Activated CD4-positive, CD25-positive, alpha-beta regulatory T cell treated with anti-CD3 and anti-CD28 coated beads, Interleukin-2, amount 50 U/mL, for 72 hours (primary cell): ENCODE data around the gene RASD1.
"Not testable (repeated sequence)": the region's sequence is repeated elsewhere in the genome, so short reads cannot be mapped to it uniquely, and the experiment has no call there.

ENCODE experiments used
- DNase-seq: peaks from one replicate; pipeline ENCODE4 v3.0.0; 2021

RASD1 gene

DNA sequence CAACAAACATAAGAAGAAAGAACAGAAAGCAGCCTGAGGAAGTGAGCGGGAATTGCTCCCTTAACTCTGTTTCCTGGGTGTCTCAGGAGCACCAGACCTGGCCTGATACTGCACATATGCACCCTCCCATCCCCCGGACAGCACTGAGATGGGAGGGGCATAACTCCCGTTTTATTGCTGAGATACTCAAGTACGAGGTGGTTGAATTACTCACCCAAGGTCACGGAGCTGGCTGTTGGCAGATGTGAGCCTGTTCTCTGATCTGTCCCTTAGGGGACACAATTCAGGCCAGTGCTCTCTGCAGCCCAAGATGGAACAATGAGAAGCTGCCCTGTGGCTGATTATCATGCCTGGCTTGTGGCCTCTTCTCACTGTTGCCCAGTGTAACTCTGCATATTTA is 28.5 kb downstream of the RASD1 start:
- no peak for DNase-seq

DNA sequence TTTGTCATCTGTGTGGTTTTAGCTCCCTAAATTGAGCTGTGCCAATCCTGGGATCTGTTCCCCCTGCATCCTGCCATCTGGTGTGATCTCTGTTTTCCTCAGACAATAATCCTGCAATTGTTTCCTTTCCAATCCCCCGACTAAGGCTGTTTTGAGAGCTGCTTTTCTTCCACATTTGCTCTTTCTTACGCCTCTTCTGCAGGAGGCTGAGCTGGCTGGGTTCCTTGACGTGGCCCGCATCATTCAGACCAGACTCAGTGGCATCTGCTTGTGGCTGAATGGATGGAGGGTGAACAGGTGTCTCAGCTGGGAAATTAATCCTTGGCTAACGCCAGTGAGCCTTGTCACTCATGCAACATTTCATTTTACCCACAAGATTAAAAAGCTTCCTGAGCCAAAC is 29.2 kb downstream of the RASD1 start:
- no peak for DNase-seq

DNA sequence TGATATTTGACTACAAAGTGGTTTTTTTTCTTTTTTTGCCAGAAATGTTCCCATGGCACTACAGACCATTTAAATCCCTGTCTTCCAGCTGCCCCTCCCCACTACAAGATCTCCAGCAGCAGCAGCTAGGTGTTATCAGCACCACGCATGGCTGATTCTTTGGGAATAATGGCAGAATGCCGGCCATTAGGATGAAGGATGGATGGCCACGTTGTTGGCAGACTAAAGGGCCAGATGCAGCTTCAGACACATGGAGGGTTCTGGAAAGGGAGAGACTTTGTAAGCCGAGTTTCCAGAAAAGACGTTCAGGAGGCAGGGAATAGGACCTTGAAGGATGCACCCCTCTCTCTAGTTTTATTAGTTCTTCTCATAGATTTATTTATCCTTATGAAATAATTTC is 29.7 kb downstream of the RASD1 start:
- DNase-seq: no peak

DNA sequence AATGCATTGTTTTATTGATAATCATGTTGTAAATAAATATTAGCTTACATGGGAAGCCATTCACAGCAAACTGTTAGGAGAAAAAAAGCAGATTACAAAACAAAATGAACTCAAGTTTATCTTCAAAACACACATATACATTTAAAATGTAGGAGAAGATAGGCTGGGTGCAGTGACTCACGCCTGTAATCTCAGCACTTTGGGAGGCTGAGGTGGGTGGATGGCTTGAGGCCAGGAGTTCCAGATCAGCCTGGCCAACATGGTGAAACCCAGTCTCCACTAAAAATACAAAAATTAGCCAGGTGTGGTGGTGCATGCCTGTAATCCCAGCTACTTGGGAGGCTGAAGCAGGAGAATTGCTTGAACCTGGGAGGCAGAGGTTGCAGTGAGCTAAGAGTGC is 30.3 kb downstream of the RASD1 start:
- DNase-seq: not testable (repeated sequence)

DNA sequence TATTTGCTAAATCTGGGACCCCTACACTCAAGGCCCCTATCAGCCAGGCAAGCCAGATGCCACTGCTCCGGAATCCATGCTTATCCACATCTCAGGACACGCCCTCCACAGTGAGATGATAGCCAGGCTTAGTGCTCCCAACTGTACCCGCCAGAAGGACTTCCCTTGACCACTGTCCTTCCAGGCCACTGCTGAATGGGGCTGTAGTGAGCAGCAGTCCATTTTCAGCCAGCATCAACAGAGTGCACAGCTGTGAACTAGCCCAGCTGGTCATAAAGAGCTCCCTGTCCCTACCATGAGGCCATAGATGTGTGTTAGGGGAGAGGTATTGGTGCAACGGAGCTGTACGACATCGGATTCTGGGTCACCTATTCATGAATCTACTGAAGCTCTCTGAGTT is 32.4 kb downstream of the RASD1 start:
- no peak for DNase-seq

DNA sequence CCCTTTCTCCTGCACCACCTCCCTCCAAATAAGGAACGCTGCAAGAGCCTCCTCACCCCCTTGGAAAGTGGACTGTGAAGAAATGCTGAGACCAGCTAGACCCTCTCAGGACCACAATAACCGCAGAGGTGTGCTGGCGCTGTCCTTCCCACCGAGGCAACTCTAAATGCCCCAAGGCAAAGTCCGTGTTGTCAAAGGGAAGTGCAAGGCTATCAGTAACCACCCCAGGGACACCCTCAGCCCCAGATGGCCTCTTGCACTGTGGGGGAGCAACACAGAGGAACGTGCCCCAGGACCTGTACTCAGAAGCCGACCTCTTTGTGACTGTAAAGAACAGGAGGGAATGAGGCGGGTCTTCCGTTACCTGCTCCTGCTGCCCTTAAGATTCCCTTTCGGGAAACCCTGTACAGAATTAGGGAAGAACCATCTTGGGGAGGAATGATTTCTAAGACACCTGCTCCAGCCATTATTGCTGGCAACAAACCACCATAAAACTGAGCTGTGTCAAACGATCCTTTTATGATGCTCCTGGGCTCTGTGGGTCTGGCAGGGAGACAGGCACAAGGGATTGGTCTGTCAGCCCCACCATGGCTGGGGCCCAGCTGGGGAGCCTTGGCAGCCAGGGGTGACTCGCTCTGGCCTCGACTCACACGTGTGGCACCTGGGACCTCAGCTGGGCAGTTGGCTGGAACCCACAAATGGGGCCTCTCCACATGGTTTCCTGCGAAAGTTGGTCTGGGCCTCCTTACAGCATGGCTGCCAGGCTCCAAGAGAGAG is 34.0 kb downstream of the RASD1 start:
- DNase-seq: no peak

DNA sequence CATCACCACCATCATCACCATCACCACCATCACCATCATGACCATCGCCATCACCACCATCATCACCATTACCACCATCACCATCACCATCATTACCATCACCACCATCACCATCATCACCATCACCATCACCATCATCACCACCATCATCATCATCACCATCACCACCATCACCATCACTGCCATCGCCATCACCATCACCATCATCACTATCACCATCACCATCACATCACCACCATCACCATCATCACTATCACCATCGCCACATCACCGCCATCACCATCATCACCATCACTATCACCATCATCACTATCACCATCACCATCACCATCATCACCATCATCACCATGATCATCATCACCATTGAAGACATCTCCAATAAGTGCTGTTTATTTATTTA is 36.2 kb downstream of the RASD1 start:
- no peak for DNase-seq

DNA sequence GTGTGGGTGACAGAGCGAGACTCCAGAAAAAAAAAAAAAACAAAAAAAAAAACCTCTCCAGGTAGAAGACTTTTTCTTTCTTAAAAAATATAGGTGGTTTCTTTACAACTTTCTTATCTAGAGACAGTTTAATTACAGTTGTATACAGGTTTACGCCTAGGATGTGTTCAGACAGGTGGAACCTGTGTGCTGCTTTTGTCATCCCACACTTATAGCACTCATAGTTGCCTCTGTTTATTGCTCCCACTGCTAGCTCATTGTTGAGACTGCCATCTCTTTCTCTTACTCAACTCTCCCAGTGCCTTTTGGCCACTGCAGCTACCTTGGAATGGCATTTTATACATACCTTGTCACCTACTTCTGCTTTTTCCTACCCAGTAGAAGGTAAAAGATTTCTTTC is 38.5 kb downstream of the RASD1 start:
- no peak for DNase-seq

DNA sequence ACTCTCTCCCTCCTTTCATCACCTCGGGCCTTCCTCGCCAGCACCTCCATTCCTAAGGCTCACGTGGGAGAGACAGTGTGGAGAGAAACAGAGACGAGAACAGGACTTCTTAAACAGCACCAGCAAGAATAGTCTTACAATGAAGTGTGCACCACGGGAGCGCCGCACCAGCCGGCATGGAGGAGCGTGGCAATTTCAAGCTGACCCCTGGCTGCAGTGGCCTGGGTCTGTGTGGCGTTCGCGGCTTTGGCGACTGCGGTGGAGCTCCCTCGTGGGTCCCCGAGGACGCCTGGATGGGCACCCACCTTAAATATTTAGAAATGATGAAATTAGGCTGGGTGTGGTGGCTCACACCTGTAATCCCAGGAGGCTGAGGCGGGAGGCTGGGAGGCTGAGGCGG is 39.9 kb downstream of the RASD1 start:
- DNase-seq: no peak

DNA sequence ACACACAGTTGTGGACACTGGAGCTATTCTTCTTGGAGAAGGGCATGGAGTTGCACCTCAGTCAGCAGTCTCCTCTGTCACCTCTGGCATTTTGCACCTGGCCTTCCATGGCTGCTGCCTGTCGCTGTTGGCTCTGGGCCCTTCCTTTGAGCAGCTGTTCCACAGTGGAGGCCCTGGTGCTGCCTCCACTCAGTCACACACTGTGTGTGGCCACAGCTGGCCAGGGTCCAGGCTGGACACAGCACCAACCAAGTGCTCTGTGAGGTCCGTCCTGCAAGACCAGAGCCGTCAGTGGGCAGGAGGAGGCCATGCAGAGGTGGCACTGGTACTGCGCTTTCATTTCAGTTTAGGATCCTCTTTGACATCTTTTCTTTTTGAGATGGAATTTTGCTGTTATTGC is 41.0 kb downstream of the RASD1 start:
- no peak for DNase-seq

DNA sequence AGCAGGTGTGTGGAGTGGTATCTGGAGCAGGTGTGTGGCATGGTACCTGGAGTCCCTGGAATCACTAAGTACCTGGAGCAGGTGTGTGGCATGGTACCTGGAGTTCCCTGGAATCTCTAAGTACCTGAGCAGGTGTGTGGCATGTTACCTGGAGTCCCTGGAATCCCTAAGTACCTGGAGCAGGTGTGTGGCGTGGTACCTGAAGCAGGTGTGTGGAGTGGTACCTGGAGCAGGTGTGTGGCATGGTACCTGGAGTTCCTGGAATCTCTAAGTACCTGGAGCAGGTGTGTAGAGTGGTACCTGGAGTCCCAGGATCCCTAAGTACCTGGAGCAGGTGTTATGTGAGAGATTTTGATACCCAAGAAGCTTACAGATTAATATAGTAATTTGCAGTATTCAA is 41.5 kb downstream of the RASD1 start:
- DNase-seq: not testable (repeated sequence)

DNA sequence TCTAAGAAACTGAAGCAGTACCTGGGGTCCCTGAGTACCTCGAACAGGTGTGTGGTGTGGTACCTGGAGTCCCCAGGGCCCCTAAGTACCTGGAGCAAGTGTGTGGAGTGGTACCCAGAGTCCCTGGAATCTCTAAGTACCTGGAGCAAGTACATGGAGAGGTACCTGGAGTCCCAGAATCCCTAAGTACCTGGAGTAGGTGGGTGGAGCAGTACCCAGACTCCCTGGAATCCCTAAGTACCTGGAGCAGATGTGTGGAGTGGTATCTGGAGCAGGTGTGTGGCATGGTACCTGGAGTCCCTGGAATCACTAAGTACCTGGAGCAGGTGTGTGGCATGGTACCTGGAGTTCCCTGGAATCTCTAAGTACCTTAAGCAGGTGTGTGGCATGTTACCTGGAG is 41.9 kb downstream of the RASD1 start:
- DNase-seq: no peak

DNA sequence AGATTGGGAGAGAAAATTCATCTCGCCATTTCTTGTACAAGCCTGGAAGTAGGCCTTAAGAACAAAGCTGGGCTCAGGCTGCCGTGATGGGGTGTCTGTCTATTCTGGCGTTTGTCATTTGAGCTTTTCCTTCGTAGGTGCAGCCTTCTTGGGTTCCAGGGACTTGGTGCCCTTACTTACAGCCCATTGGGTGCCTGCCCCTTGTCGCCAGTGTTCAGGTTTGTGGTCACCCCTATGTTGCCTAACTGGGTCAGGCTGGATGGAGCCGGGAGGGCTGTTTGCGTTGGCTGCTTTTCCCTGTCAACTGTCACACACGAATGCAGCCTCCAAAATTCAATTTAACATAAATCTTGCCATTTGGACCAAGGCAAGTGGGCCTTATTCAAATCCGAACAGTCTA is 43.1 kb downstream of the RASD1 start:
- no peak for DNase-seq

DNA sequence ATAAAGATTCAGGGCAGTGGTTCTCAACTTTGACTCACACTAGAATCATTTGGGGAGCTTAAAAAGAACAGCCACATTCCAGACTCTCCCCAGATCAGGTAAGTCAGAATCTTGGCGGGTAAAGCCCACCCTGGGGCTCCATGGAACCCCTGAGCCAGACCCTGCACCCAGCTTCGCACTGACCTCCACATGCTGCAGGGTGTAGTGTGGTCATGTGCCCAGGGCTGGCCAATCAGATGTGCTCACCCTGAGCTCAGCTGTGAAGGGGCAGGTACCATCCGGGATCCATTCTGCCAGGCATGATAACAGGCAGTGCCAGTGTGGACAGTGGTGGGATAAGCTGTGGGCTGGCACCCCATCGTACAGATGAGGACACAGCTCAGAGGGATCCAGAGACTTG is 47.5 kb downstream of the RASD1 start:
- no peak for DNase-seq

DNA sequence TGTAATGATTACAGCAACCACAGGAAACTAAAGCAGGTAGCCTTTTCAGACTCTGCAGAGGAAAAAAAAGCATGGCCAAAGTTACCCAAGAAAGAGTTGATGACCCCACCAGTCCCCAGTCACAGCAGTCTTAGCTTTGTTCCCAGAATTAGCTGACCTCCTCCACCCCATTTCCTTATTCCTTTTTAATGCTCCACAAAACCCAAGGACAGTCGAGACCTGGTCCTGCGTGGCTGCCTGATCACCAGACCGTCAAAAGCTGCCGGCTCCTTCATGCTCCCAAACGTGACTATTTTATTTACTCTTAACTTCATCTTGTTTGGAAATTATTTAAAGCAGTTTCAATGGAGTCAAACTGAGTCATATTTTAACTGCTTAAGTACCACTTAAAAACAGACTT is 48.1 kb downstream of the RASD1 start:
- no peak for DNase-seq

DNA sequence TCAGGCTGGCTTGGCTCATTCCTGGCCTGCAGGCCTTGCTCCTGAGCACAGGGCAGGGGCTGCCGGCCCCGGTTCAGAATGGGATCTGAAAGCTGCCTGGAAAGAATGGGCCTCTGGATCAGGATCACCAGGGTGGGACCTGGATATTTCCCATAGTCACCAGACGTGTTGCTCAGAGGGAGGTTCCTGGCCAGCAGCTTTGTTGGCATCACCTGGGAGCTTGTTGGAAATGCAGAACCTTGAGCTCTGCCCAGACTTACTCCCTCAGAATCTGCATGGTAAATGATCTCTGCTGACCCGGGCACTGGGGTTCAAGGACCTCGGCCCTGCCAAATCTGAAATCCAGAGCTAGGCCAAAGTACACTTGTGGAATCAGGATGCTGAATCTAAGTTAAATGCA is 48.9 kb downstream of the RASD1 start:
- DNase-seq: no peak

DNA sequence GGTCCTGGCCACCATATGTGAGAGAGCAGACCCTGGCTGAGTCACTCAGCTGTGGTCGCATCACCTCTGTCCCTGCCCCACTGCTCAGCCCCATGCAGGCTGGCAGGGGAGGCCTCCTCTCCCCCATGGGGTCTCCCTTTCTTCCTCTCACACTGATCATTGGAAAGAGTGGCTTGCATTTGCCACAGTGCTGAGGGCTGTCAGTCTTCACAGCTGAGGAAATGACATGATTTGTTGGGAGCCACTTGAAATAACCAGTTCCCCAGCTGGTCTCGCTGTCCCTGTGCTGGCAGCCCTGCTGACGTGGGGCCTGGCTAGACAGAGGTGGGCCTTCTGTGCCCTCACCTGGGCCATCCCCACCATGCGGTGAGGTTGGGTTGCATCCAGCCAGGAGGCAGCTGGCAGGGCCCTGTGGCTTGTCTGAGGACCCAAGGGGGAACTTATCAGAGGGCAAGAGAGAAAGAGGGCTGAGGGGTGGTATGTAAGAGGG is 49.5 kb downstream of the RASD1 start:
- no peak for DNase-seq

DNA sequence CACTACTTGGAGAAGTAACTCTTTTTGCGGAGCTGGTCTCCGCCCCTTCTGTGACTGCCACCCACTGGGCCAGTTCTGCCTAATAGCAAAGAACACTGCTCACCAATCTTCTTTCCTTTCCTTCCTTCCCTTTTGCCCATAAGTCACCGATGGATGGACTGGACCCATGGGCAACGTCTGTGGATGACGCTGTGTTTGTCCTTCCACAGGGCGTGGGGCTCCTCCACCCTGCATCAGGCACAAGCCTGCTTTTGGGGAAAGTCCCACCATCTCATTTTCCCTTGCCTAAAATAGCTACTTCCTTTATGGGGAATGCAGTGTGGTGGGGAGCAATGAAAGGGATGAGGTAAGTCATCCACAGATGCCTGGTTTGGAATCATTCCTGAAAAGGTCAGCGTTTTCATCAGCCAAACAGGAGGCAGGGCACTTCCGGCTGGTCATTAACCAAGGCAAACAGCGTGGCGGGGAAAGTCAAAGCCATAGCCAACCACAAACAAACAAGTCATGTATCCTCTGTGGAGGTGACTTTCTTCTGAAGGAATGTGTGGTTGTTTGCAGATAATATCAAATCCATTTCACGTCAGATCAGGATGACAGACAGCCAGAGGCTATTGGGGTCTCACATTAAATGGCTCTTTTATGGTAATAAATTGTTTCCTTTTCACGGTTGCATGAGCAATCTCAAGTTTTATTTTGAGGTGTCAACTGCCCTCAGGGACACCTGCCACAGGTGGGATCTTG is 50.1 kb downstream of the RASD1 start:
- DNase-seq: no peak

DNA sequence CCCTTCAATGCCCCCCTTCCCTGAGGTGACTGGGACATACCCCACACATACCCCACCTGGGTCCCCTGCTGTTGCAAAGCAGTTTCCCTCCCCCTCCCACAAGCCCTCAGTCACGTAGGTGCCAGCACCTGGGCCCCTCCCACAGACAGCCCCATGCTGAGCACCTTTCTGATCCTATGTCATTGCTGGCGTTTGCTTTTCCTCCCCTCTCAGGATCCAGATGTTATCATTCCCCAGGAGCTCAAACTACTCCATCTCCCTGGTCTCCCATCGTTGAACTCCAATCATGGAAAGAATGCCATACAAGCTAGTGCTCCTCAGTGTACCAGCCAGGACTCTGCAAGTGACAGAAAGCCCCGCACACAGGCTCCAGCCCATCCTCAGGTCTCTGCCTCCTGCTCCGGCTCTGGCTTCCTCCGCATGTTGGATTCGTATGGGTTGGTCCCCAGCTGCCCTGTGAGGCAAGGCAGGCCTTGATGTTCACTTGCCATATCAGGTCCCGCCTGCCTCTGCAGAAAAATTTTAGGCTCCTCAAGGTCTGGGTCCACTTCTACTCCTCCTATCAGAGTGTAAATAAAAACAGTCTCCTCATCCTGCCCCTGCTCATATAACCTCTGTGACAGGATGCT is 50.8 kb downstream of the RASD1 start:
- DNase-seq: no peak
